SK-N-SH treated with all-trans-retinoic acid at 6 μM for 48 hours (cell line): ENCODE results near the gene NTNG1.

Source experiments
- ATAC-seq: fragments of 200-7000 bp; cut with Tn5 transposase; 3 replicates; pipeline ENCODE4 v1.9.1; 2020; ENCODE audit warnings: mild to moderate bottlenecking, moderate library complexity
- ARNTL ChIP-seq: fragments of 450-650 bp; formaldehyde crosslinking; IDR thresholded peaks from 2 replicates; pipeline ENCODE4 v1.5.0; 2020; ENCODE audit warnings: low read depth, mild to moderate bottlenecking, moderate library complexity, borderline replicate concordance
- BACH2 ChIP-seq: fragments of 250-450 bp; sonication (Bioruptor Pico); IDR thresholded peaks from 2 replicates; pipeline ENCODE4 v1.9.0; 2021; ENCODE audit warnings: mild to moderate bottlenecking, borderline replicate concordance
- CSDC2 ChIP-seq: fragments of 250-450 bp; sonication (Bioruptor Pico); IDR thresholded peaks from 2 replicates; pipeline ENCODE4 v1.5.0; 2020; ENCODE audit warnings: mild to moderate bottlenecking, moderate library complexity
- GLIS3 ChIP-seq: fragments of 250-450 bp; sonication (Bioruptor Pico); IDR thresholded peaks from 2 replicates; pipeline ENCODE4 v1.5.0; 2020; ENCODE audit warnings: mild to moderate bottlenecking, moderate library complexity
- ISL1 ChIP-seq: fragments of 250-450 bp; sonication (Bioruptor Pico); IDR thresholded peaks from 2 replicates; pipeline ENCODE4 v2.1.2; 2022; ENCODE audit warnings: mild to moderate bottlenecking, moderate library complexity
- PPARA ChIP-seq: fragments of 250-450 bp; sonication (Bioruptor Pico); IDR thresholded peaks from 2 replicates; pipeline ENCODE4 v1.5.0; 2020; ENCODE audit warnings: mild to moderate bottlenecking, borderline replicate concordance
- RARB ChIP-seq: fragments of 250-450 bp; sonication (Bioruptor Pico); IDR thresholded peaks from 2 replicates; pipeline ENCODE4 v1.8.0; 2021; ENCODE audit warnings: mild to moderate bottlenecking, moderate library complexity
- SNAI2 ChIP-seq: fragments of 250-450 bp; sonication (Bioruptor Pico); IDR thresholded peaks from 2 replicates; pipeline ENCODE4 v1.5.0; 2020; ENCODE audit warnings: mild to moderate bottlenecking, moderate library complexity
- TOX ChIP-seq: fragments of 250-450 bp; sonication (Bioruptor Pico); IDR thresholded peaks from 2 replicates; pipeline ENCODE4 v1.8.0; 2021; ENCODE audit warnings: mild to moderate bottlenecking, moderate library complexity, borderline replicate concordance
- ZC3H10 ChIP-seq: fragments of 250-450 bp; sonication (Bioruptor Pico); IDR thresholded peaks from 2 replicates; pipeline ENCODE4 v1.5.1; 2021; ENCODE audit warnings: mild to moderate bottlenecking, moderate library complexity
- ZFP3 ChIP-seq: fragments of 250-450 bp; sonication (Bioruptor Pico); IDR thresholded peaks from 2 replicates; pipeline ENCODE4 v1.5.0; 2020; ENCODE audit warnings: mild to moderate bottlenecking, moderate library complexity
- ZFP30 ChIP-seq: fragments of 450-650 bp; formaldehyde crosslinking; IDR thresholded peaks from 2 replicates; pipeline ENCODE4 v1.5.0; 2022; ENCODE audit warnings: mild to moderate bottlenecking, moderate library complexity
- ZNF565 ChIP-seq: fragments of 450-650 bp; formaldehyde crosslinking; conservative IDR thresholded peaks from 2 replicates; pipeline ENCODE4 v1.5.0; 2020; ENCODE audit warnings: low read depth, mild to moderate bottlenecking, moderate library complexity
- ZNF70 ChIP-seq: fragments of 450-650 bp; formaldehyde crosslinking; IDR thresholded peaks from 2 replicates; pipeline ENCODE4 v1.5.0; 2020; ENCODE audit warnings: mild to moderate bottlenecking, moderate library complexity
- ZNF8 ChIP-seq: fragments of 450-650 bp; formaldehyde crosslinking; IDR thresholded peaks from 2 replicates; pipeline ENCODE4 v1.5.0; 2020; ENCODE audit warnings: mild to moderate bottlenecking, moderate library complexity
- TF ChIP-seq, protein P1 (sequence below): fragments of 250-450 bp; sonication (Bioruptor Pico); IDR thresholded peaks from 2 replicates; pipeline ENCODE4 v1.8.0; 2021; ENCODE audit warnings: low read depth, mild to moderate bottlenecking, moderate library complexity, borderline replicate concordance
- TF ChIP-seq, protein P2 (sequence below): fragments of 250-450 bp; sonication (Bioruptor Pico); IDR thresholded peaks from 2 replicates; pipeline ENCODE4 v1.5.1; 2020; ENCODE audit warnings: low read depth, mild to moderate bottlenecking, moderate library complexity
- TF ChIP-seq, protein P3 (sequence below): fragments of 250-450 bp; sonication (Bioruptor Pico); IDR thresholded peaks from 2 replicates; pipeline ENCODE4 v1.8.0; 2020; ENCODE audit warnings: mild to moderate bottlenecking, moderate library complexity, borderline replicate concordance
- TF ChIP-seq, protein P4 (sequence below): fragments of 250-450 bp; sonication (Bioruptor Pico); IDR thresholded peaks from 2 replicates; pipeline ENCODE4 v1.5.0; 2020; ENCODE audit warnings: mild to moderate bottlenecking, moderate library complexity

Gene NTNG1

DNA sequence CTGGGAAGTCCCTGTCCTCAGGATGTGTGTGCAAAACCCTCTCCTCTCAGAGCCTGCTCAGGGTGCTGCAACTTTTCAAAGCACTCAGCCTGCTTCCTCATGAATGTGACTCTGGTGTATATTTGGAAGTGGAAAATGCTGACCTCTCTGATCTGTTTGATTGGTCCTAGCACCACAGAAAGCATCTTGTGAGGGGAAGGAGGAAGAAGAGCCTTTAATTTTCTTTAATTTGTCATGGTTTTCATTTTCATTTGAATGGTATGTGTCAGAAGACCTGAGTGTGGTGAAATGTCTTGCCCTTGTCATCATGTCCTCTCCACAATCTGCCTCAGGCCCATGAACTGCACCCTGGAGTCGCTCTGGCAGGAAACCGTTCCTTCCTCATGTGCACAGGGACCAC, 383.5 kb downstream of the NTNG1 start:
- TF ChIP-seq, protein P1, sequence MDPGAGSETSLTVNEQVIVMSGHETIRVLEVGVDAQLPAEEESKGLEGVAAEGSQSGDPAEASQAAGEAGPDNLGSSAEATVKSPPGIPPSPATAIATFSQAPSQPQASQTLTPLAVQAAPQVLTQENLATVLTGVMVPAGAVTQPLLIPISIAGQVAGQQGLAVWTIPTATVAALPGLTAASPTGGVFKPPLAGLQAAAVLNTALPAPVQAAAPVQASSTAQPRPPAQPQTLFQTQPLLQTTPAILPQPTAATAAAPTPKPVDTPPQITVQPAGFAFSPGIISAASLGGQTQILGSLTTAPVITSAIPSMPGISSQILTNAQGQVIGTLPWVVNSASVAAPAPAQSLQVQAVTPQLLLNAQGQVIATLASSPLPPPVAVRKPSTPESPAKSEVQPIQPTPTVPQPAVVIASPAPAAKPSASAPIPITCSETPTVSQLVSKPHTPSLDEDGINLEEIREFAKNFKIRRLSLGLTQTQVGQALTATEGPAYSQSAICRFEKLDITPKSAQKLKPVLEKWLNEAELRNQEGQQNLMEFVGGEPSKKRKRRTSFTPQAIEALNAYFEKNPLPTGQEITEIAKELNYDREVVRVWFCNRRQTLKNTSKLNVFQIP (CRISPR knock-in tag): no peak
- TF ChIP-seq, protein P2, sequence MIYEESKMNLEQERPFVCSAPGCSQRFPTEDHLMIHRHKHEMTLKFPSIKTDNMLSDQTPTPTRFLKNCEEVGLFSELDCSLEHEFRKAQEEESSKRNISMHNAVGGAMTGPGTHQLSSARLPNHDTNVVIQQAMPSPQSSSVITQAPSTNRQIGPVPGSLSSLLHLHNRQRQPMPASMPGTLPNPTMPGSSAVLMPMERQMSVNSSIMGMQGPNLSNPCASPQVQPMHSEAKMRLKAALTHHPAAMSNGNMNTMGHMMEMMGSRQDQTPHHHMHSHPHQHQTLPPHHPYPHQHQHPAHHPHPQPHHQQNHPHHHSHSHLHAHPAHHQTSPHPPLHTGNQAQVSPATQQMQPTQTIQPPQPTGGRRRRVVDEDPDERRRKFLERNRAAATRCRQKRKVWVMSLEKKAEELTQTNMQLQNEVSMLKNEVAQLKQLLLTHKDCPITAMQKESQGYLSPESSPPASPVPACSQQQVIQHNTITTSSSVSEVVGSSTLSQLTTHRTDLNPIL (CRISPR knock-in tag): no peak
- TF ChIP-seq, all 23 proteins: peak for 0
- ATAC-seq: no peak

DNA sequence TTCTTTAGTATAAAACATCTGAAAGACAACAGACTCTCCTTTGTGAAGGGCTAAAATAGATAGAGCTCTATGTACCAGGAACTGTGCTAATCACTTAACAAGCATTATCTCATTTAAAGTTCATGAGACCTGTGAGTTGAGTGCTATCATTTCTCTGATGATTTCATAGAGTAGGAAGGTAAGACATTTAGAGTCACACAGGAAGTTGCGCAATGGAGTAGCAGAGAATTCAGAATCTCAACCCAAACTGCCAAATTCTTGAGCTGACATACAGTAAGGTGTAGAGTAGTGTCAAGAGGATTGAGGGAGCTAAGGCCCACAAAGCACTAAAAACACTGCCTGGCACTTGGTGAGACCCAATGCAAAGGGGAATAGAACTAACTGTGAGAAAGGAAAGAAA, 384.3 kb downstream of the NTNG1 start:
- TF ChIP-seq, protein P3, sequence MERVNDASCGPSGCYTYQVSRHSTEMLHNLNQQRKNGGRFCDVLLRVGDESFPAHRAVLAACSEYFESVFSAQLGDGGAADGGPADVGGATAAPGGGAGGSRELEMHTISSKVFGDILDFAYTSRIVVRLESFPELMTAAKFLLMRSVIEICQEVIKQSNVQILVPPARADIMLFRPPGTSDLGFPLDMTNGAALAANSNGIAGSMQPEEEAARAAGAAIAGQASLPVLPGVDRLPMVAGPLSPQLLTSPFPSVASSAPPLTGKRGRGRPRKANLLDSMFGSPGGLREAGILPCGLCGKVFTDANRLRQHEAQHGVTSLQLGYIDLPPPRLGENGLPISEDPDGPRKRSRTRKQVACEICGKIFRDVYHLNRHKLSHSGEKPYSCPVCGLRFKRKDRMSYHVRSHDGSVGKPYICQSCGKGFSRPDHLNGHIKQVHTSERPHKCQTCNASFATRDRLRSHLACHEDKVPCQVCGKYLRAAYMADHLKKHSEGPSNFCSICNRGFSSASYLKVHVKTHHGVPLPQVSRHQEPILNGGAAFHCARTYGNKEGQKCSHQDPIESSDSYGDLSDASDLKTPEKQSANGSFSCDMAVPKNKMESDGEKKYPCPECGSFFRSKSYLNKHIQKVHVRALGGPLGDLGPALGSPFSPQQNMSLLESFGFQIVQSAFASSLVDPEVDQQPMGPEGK (CRISPR knock-in tag): no peak
- no peak for TF ChIP-seq GLIS3 (CRISPR knock-in tag)
- no peak for TF ChIP-seq RARB (CRISPR knock-in tag)
- TF ChIP-seq ZFP30 (CRISPR knock-in tag): no peak
- TF ChIP-seq, protein P1 (CRISPR knock-in tag): no peak
- TF ChIP-seq, protein P2 (CRISPR knock-in tag): no peak
- no peak for TF ChIP-seq ARNTL (CRISPR knock-in tag)
- TF ChIP-seq CSDC2: no peak
- TF ChIP-seq ZC3H10 (CRISPR knock-in tag): no peak
- TF ChIP-seq ZNF8 (CRISPR knock-in tag): no peak
- no peak for TF ChIP-seq ZFP3 (CRISPR knock-in tag)
- TF ChIP-seq ISL1 (CRISPR knock-in tag): no peak
- no peak for TF ChIP-seq TOX (CRISPR knock-in tag)
- no peak for ATAC-seq

DNA sequence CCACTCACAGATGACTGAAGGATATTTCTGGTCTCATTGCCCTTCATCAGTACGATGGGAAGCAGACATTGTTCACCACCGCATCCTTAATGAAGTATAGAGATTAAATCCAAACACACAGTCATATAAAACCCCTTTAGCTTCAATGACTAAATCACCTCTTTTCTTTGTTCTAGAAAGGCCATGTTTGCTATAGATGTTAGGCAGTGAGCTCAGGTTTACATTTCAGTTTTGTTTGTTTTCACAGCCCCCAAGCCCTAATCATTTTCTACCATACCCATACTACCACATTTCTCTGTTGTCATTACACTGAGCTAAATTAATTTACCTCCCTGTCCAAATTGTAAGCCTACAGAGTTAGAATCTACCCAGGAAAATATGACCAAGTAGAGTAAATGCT, 385.1 kb downstream of the NTNG1 start:
- TF ChIP-seq ZFP30 (CRISPR knock-in tag): no peak
- no peak for TF ChIP-seq CSDC2
- no peak for TF ChIP-seq ZNF70 (CRISPR knock-in tag)
- TF ChIP-seq PPARA (CRISPR knock-in tag): no peak
- no peak for TF ChIP-seq BACH2 (CRISPR knock-in tag)
- TF ChIP-seq ZFP3 (CRISPR knock-in tag): no peak
- no peak for ATAC-seq

DNA sequence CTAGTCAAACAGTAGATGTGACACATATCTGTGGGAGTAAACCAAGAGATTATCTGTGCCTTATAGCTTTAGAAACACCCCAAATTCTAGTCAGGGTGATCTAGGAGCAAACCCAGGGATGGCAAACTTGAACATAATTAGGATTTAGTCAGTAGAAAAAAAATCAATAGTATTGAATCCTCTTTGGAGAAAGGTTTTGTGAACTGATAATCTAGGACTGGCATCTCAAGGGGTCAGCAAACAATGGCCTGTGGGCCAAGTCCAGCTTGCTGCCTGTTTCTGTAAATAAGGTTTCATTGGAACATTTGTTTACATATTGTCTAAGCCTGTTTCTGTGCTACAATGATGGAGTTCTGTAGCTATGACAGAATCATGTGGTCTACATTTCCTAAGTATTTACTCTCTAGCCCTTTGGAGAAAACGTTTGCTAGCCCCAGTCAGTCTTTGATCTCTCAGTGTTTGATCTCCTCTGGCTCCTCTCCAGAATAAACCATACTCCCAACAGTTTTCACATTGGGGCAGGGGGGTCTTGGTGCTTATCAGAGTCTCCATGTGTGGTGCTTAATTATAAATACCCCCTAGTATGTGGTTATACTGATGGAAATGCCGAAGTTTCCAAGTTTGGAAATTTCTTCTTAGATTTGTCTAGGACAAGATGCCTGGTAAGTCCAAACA, 385.8 kb downstream of the NTNG1 start:
- no peak for ATAC-seq
- no peak for TF ChIP-seq PPARA (CRISPR knock-in tag)
- no peak for TF ChIP-seq SNAI2
- no peak for TF ChIP-seq ISL1 (CRISPR knock-in tag)
- no peak for TF ChIP-seq ZFP3 (CRISPR knock-in tag)
- no peak for TF ChIP-seq ZFP30 (CRISPR knock-in tag)
- TF ChIP-seq, protein P4, sequence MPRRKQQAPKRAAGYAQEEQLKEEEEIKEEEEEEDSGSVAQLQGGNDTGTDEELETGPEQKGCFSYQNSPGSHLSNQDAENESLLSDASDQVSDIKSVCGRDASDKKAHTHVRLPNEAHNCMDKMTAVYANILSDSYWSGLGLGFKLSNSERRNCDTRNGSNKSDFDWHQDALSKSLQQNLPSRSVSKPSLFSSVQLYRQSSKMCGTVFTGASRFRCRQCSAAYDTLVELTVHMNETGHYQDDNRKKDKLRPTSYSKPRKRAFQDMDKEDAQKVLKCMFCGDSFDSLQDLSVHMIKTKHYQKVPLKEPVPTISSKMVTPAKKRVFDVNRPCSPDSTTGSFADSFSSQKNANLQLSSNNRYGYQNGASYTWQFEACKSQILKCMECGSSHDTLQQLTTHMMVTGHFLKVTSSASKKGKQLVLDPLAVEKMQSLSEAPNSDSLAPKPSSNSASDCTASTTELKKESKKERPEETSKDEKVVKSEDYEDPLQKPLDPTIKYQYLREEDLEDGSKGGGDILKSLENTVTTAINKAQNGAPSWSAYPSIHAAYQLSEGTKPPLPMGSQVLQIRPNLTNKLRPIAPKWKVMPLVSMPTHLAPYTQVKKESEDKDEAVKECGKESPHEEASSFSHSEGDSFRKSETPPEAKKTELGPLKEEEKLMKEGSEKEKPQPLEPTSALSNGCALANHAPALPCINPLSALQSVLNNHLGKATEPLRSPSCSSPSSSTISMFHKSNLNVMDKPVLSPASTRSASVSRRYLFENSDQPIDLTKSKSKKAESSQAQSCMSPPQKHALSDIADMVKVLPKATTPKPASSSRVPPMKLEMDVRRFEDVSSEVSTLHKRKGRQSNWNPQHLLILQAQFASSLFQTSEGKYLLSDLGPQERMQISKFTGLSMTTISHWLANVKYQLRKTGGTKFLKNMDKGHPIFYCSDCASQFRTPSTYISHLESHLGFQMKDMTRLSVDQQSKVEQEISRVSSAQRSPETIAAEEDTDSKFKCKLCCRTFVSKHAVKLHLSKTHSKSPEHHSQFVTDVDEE: no peak
- no peak for TF ChIP-seq ZNF565 (CRISPR knock-in tag)
- TF ChIP-seq, protein P2 (CRISPR knock-in tag): no peak
- TF ChIP-seq ZC3H10 (CRISPR knock-in tag): no peak
